ENCODE measurements around the gene TNRC6C.

TNRC6C gene

DNA sequence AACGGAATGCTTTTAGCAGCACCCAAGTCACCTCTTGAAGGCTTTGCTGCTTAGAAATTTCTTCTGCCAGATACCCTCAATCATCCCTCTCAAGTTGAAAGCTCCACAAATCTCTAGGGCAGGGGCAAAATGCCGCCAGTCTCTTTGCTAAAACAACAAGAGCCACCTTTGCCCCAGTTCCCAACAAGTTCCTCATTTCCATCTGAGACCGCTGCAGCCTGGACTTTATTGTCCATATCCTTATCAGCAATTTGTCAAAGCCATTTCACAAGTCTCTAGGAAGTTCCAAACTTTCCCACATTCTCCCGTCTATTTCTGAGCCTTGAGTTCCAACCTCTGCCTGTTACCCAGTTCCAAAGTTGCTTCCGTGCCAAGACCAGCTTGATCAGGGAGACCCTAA lies 142.6 kb downstream of the TNRC6C start:
- ATAC-seq (ENCODE audit: insufficient read depth, low read depth): no peak
- H2AFZ ChIP-seq (ENCODE audit: low read depth, low read length): no peak overlapping the region

DNA sequence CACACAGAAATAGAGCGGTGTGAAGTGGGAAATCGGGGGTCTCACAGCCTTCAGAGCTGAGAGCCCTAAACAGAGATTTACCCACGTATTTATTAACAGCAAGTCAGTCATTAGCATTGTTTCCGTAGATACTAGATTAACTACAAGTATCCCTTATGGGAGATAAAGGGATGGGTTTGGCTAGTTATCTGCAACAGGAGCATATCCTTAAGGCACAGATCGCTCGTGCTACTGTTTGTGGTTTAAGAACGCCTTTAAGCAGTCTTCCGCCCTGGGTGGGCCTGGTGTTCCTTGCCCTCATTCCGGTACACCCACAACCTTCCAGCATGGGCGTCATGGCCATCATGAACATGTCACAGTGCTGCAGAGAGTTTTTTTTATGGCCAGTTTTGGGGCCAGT lies 143.0 kb downstream of the TNRC6C start:
- H3K4me3 ChIP-seq (ENCODE audit: low read depth in 1 of 2, low read length in 2 of 2): no peak overlapping the region
- H3K27me3 ChIP-seq (ENCODE audit: insufficient read depth, low read length, poor library complexity): no peaks in the 10 kb centered on the region
- no peak for ATAC-seq (ENCODE audit: insufficient read depth, low read depth)
- no peak overlapping the region for H3K27ac ChIP-seq (ENCODE audit: low read length)
- TF ChIP-seq, protein P1, sequence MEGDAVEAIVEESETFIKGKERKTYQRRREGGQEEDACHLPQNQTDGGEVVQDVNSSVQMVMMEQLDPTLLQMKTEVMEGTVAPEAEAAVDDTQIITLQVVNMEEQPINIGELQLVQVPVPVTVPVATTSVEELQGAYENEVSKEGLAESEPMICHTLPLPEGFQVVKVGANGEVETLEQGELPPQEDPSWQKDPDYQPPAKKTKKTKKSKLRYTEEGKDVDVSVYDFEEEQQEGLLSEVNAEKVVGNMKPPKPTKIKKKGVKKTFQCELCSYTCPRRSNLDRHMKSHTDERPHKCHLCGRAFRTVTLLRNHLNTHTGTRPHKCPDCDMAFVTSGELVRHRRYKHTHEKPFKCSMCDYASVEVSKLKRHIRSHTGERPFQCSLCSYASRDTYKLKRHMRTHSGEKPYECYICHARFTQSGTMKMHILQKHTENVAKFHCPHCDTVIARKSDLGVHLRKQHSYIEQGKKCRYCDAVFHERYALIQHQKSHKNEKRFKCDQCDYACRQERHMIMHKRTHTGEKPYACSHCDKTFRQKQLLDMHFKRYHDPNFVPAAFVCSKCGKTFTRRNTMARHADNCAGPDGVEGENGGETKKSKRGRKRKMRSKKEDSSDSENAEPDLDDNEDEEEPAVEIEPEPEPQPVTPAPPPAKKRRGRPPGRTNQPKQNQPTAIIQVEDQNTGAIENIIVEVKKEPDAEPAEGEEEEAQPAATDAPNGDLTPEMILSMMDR (IDR thresholded peaks at IDR 0.05; ENCODE audit: borderline replicate concordance, extremely low read depth, low read length, poor library complexity, severe bottlenecking): no peak
- no peak for TF ChIP-seq EZH2 (IDR thresholded peaks at IDR 0.05; ENCODE audit: borderline replicate concordance, low read depth, low read length, severe bottlenecking)
- no peaks in the 10 kb centered on the region for H3K4me1 ChIP-seq (ENCODE audit: insufficient read depth, low read length)
- H2AFZ ChIP-seq (ENCODE audit: low read depth, low read length): no peak overlapping the region
- H3K9me3 ChIP-seq (ENCODE audit: insufficient read depth, low read length, severe bottlenecking): no peaks in the 10 kb centered on the region
- peaks cover 80% of the 10 kb centered on the region for H3K36me3 ChIP-seq (ENCODE audit: insufficient read depth, low read length)
- no peak for DNase-seq
- H3K79me2 ChIP-seq (ENCODE audit: insufficient read depth, low read length): no peaks in the 10 kb centered on the region
- no peak overlapping the region for H3K9ac ChIP-seq (ENCODE audit: low read depth, low read length)
- H4K20me1 ChIP-seq (ENCODE audit: insufficient read depth, low read length): no peaks in the 10 kb centered on the region
- H3K4me2 ChIP-seq (ENCODE audit: insufficient read depth, low read length): no peak overlapping the region

More for the DNA sequence above, 142.6 kb downstream of the TNRC6C start:
- Histone ChIP-seq H3K4me3 (ENCODE audit: low read depth in 1 of 2, low read length in 2 of 2) (no peak overlapping the region), H3K27me3 (ENCODE audit: insufficient read depth, low read length, poor library complexity) (no peaks in the 10 kb centered on the region), H3K4me1 (ENCODE audit: insufficient read depth, low read length) (no peaks in the 10 kb centered on the region), H3K79me2 (ENCODE audit: insufficient read depth, low read length) (no peaks in the 10 kb centered on the region), H3K36me3 (ENCODE audit: insufficient read depth, low read length) (peaks cover 84% of the 10 kb centered on the region), H3K9me3 (ENCODE audit: insufficient read depth, low read length, severe bottlenecking) (no peaks in the 10 kb centered on the region), H4K20me1 (ENCODE audit: insufficient read depth, low read length) (no peaks in the 10 kb centered on the region), H3K4me2 (ENCODE audit: insufficient read depth, low read length) (no peak overlapping the region), H3K9ac (ENCODE audit: low read depth, low read length) (no peak overlapping the region), H3K27ac (ENCODE audit: low read length) (no peak overlapping the region)
- no peak for DNase-seq
- TF ChIP-seq EZH2 (IDR thresholded peaks at IDR 0.05; ENCODE audit: borderline replicate concordance, low read depth, low read length, severe bottlenecking): no peak
- TF ChIP-seq, protein P1 (IDR thresholded peaks at IDR 0.05; ENCODE audit: borderline replicate concordance, extremely low read depth, low read length, poor library complexity, severe bottlenecking): no peak

DNA sequence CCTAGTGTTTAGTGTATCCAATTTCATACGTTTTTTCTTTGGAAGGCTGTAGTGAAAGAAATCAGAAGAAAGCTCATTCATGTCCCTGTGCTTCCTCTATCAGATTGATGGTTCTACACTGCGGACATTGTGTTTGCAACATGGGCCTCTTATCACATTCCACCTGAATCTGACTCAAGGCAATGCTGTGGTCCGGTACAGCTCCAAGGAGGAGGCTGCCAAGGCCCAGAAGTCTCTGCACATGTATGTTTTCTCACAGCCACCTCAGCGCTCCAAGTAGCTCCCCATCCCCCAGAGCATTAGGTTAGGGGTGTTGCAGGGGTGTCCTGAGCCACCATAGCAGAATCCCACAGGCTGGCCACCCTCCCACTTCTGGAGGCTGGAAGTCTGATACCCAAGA lies 144.8 kb downstream of the TNRC6C start:
- Histone ChIP-seq H3K4me3 (ENCODE audit: low read depth in 1 of 2, low read length in 2 of 2) (no peak overlapping the region), H4K20me1 (ENCODE audit: insufficient read depth, low read length) (no peaks in the 10 kb centered on the region), H3K79me2 (ENCODE audit: insufficient read depth, low read length) (no peaks in the 10 kb centered on the region), H3K4me2 (ENCODE audit: insufficient read depth, low read length) (no peak overlapping the region), H3K4me1 (ENCODE audit: insufficient read depth, low read length) (no peaks in the 10 kb centered on the region), H3K9me3 (ENCODE audit: insufficient read depth, low read length, severe bottlenecking) (no peaks in the 10 kb centered on the region), H3K9ac (ENCODE audit: low read depth, low read length) (no peak overlapping the region), H3K27me3 (ENCODE audit: insufficient read depth, low read length, poor library complexity) (no peaks in the 10 kb centered on the region), H3K36me3 (ENCODE audit: insufficient read depth, low read length) (peaks cover 62% of the 10 kb centered on the region), H2AFZ (ENCODE audit: low read depth, low read length) (no peak overlapping the region), H3K27ac (ENCODE audit: low read length) (no peak overlapping the region)
- ATAC-seq (ENCODE audit: insufficient read depth, low read depth) (no peak), DNase-seq (no peak)
- no peak for TF ChIP-seq EZH2 (IDR thresholded peaks at IDR 0.05; ENCODE audit: borderline replicate concordance, low read depth, low read length, severe bottlenecking)
- TF ChIP-seq, protein P1 (IDR thresholded peaks at IDR 0.05; ENCODE audit: borderline replicate concordance, extremely low read depth, low read length, poor library complexity, severe bottlenecking): no peak

DNA sequence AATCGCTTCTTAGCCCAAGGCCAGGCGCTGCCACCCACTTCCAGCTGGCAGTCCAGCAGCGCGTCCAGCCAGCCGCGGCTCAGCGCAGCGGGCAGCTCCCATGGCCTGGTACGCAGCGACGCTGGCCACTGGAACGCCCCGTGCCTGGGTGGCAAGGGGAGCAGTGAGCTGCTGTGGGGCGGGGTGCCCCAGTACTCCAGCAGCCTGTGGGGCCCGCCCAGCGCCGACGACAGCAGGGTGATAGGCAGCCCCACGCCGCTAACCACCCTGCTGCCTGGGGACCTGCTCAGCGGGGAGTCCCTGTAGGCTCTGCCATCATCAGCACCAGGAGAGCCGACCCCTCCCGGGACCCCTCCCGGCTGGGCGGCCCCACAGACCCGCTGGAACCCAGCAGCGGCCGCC lies 146.0 kb downstream of the TNRC6C start:
- H2AFZ ChIP-seq (ENCODE audit: low read depth, low read length): no peak overlapping the region
- no peak overlapping the region for H3K27ac ChIP-seq (ENCODE audit: low read length)
- DNase-seq (no peak), ATAC-seq (ENCODE audit: insufficient read depth, low read depth) (no peak)
- H3K79me2 ChIP-seq (ENCODE audit: insufficient read depth, low read length): no peaks in the 10 kb centered on the region
- no peaks in the 10 kb centered on the region for H4K20me1 ChIP-seq (ENCODE audit: insufficient read depth, low read length)
- no peaks in the 10 kb centered on the region for H3K9me3 ChIP-seq (ENCODE audit: insufficient read depth, low read length, severe bottlenecking)
- no peak overlapping the region for H3K9ac ChIP-seq (ENCODE audit: low read depth, low read length)
- H3K4me3 ChIP-seq (ENCODE audit: low read depth in 1 of 2, low read length in 2 of 2): no peak overlapping the region
- H3K36me3 ChIP-seq (ENCODE audit: insufficient read depth, low read length): peaks cover 51% of the 10 kb centered on the region
- H3K4me2 ChIP-seq (ENCODE audit: insufficient read depth, low read length): no peak overlapping the region
- H3K4me1 ChIP-seq (ENCODE audit: insufficient read depth, low read length): no peaks in the 10 kb centered on the region
- TF ChIP-seq EZH2 (IDR thresholded peaks at IDR 0.05; ENCODE audit: borderline replicate concordance, low read depth, low read length, severe bottlenecking): no peak
- TF ChIP-seq, protein P1 (IDR thresholded peaks at IDR 0.05; ENCODE audit: borderline replicate concordance, extremely low read depth, low read length, poor library complexity, severe bottlenecking): no peak
- no peaks in the 10 kb centered on the region for H3K27me3 ChIP-seq (ENCODE audit: insufficient read depth, low read length, poor library complexity)
